Stimulated activated CD4-positive, alpha-beta T cell treated with anti-CD3 and anti-CD28 coated beads, Interleukin-15, amount 100 ng/mL, for 48 hours (primary cell): ENCODE measurements around the gene RASD2.
"Not testable (repeated sequence)": the region's sequence is repeated elsewhere in the genome, so short reads cannot be mapped to it uniquely, and the experiment has no call there.

ENCODE experiments used
- DNase-seq, 2 donors: peaks; one replicate each; pipeline ENCODE4 v3.0.0-alpha.2; 2020; ENCODE audit warnings: low read depth in 2 of 2

RASD2 gene, protein sequence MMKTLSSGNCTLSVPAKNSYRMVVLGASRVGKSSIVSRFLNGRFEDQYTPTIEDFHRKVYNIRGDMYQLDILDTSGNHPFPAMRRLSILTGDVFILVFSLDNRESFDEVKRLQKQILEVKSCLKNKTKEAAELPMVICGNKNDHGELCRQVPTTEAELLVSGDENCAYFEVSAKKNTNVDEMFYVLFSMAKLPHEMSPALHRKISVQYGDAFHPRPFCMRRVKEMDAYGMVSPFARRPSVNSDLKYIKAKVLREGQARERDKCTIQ

DNA sequence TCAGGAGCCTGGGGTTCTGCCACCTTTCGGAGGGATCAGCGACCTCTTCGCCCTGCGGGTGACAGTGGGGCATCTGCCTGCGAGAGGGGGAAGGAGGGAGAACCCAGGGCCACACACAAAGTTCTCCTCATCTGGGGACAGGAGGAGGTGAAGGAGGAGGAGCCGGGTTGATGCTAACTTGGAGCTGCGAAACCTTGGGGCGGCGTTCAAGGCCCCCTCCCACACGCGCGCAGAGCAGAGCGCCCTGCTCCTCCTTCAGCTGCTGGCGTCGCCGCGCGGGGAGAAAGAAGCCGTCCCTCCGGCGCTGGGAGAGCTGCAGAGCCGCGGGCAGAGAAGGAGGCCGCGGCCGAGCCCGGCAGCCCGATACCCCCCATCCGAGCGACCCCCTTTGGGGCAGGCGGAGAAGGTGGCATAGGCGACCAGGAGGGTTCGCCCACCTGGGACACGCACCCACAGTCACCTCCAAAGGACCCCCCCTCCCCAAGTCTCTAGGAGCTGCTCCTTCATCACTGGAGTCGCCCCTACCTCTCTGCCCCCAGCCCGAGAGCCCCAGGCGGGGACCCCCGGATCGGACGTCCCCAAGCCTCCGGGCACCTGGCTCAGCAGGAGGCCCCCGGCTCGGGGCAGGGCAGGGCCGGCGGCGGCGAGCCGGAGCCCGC, at the start of gene RASD2:
Gene RASD2, plus strand, starts transcription at position 237 of the 659 bp plus-strand sequence. CDS start 5,979 bp downstream, outside the sequence.
- DNase-seq: no peak

DNA sequence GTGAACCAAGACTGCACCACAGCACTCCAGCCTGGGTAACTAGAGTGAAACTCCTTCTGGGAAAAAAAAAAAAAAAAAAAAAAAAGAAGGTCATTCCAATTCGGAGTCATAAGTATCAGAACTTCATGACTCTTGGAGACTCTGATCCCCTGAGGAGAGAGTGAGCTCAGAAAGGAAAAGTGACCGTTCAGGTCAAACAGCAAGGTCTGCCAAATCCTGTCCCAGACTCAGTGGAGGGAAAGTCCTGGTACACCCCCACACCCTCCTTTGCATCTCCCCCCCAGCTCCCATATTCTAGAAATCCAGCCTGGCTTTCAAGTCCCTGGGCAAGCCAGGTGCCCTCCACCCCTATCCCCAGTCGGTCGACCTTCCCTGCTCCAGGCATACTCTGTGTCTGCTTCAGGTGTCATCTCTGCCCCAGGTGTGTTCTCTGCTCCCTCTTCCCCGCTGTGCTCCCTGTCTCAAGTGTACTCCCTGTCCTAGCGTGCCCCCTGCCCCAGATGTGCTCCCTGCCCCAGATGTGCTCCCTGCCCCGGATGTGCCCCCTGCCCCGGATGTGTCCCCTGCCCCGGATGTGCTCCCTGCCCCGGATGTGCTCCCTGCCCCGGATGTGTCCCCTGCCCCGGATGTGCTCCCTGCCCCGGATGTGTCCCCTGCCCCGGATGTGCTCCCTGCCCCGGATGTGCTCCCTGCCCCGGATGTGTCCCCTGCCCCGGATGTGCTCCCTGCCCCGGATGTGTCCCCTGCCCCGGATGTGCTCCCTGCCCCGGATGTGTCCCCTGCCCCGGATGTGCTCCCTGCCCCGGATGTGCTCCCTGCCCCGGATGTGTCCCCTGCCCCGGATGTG, 49.3 kb upstream of the RASD2 start:
- DNase-seq: not testable (repeated sequence)

DNA sequence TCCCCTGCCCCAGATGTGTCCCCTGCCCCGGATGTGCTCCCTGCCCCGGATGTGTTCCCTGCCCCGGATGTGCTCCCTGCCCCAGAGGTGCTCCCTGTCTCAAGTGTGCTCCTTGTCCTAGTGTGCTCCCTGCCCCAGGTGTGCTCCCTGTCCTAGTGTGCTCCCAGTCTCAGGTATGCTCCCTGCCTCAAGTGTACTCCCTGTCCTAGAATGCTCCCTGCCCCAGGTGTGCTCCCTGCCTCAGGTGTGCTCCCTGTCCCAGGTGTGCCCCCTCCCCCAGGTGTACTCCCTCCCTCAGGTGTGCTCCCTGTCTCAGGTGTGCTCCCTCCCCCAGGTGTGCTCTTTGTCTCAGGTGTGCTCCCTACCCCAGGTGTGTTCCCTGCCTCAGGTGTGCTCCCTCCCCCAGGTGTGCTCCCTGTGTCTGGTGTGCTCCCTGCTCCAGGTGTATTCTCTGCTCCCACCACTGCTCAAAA, 48.7 kb upstream of the RASD2 start:
- no peak for DNase-seq

DNA sequence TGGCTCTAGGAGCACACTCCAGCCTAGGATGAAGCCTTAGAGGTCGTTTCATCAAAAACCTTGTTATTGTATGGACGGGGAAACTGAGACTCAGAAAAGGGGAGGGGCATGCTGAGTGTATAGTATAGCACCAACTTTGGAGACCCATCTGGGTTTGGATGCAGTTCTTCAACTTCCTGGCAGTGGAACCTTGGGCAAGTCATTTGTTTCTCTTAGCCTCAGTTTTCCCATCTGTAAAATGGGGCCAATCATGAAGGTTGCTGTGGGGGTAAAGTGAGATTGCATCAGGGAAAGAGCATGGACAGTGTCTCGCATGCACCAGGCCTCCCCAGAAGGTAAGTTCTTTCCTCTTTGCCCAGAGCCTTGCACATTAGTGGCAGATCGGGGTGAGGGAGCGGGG, 47.6 kb upstream of the RASD2 start:
- DNase-seq: no peak

DNA sequence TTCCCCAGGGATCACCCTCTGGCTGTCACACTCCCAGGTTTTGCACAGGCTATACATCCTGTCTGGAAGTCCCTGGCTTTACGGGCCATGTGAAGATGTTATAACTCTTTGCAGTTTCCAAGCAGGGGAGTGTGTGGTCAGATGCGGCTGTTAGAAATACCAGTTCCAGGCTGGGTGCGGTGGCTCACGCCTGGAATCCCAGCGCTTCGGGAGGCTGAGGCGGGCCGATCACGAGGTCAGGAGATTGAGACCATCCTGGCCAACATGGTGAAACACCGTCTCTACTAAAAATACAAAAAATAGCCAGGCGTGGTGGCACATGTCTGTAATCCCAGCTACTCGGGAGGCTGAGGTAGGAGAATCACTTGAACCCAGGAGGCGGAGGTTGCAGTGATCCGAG, 44.9 kb upstream of the RASD2 start:
- not testable (repeated sequence) for DNase-seq

DNA sequence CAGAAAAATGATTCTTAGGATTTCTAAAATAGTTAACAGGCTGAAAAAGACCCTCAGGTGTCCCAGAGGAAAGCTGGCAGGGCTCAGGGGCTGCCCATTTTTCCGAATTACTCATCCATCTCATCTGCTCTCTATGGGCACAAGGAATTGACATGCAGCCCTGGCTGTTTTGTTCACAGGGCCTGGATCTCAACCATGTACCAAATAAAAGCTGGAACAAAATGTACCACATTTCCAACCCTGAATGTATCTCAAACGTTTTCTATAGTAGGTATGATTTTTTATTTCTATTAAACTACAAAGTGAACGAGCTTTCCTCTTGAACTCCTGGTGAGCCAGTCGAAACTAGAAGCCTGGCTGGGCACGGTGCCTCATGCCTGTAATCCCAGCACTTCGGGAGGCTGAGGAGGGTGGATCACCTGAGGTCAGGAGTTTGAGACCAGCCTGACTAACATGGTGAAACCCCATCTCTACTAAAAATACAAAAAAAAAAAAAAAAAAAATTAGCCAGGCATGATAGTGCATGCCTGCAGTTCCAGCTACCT, 43.8 kb upstream of the RASD2 start:
- no peak for DNase-seq

DNA sequence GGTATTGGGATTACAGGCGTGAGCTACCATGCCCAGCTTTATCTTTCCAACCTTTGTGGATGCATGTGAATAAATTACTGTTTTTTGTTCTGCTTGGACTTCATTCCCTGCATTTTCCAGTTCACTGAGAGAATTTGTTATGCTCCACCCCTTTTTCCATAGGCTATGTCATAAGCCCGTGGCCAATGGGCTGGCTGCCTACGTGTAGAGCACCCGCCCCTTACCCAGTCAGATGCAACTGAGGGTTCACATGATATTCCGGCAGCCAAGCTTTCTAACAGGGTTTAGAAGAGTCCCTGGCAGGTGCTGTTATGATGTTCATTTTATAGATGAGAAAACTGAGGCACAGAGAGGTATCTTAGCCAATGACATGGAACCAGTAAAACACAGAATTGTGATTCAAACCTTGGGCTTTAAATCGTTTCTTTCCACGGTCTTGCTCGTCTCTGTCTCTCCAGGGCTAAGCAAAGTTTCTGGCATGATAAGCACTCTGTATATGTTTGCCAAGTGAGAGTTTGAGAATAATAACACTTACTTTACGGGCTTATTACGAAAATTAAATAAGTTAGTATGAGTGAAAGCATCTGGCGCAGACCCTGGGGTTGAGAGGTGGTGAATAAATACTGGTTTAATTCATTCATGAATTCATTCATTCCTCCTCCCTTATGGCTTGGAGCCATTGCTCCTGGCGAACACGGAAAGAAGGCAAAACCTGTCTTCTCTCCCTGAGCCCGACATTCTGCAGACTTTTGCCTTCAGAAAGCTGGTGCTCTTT, 42.4 kb upstream of the RASD2 start:
- DNase-seq: no peak

DNA sequence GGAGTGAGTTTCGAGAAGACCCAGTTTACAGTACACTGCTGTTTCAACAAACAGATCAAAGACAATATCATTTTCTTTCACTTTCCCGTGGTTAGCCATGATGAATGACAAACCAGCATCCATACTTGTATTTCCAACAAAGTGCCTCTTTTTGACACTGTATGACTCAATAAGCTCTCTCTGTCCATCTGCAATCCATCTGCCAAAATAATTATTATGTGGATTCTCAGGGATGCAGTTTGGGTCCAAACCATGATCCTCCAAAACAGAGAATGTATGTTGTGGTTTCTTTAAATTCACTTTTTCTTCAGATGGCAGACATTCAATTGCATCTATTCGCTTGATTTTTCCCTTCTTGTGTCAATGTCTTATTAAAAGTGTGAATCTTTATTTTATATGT, 37.8 kb upstream of the RASD2 start:
- no peak for DNase-seq

DNA sequence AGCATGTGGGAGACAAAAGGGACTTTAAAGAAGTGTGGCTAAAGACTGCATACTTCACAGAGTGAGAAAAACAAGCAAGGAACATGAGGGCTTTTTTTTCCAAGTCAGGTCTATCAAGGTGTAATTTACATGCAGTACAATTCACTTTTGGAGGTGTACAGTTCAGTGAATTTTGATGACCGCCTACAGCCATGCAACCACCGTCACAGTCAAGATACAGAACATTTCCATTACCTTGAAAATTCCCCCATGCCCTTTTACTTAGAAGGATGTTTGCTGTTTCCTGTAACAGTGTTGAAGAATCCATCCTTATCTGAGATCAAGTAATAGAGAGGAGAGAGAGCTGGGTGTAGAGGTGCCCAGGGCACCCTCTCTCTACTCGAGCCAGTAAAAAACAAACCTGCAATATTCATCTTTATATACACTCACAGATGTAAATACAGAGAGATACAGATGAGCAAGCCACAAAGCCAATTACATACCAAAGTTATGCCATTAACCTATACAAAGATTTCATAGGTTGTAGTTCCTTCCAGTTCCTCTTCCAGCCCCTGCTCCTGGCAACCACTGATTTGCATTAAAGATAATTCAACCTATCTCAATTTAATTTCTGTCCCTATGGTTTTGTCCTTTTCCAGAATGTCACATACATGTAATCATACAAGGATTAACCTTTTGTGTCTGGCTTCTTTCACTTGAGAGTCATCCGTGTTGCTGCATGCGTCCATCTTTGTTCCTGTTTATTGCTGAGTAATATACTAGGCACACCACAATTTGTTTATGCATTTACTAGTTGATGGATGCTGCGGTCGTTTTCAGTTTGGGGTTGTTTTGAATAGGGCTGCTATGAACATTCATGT, 35.0 kb upstream of the RASD2 start:
- DNase-seq: no peak

DNA sequence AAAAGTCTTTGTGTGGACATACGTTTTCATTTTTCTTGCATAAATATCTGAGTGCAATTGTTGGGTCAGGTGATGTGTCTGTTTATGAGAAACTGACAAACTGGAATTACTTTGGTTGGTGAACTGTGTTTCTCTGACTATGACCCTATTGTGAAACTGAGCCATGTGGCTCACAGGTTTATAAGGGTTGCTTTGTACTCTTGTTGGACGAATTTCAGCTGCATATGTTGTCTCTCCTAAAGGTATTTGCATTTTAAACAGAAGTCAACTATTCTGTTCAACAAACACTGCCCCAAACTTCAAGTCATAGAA, 34.4 kb upstream of the RASD2 start:
- DNase-seq: no peak

DNA sequence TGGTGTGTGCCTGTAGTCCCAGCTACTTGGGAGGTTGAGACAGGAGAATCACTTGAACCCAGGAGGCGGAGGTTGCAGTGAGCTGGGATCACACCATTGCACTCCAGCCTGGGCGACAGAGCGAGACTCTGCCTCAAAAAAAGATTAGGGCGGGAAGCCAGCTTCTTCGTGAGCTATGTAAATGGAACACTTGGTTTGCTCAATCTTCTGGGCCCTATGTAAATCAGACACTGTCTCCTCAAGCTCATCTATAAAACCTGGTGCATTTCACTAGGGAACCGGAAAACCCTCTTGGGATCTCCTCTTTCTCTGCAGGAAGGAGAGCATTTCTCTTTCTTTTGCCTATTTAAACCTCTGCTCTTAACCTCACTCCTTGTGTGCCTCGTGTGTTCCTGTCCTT, 32.8 kb upstream of the RASD2 start:
- DNase-seq: not testable (repeated sequence)

DNA sequence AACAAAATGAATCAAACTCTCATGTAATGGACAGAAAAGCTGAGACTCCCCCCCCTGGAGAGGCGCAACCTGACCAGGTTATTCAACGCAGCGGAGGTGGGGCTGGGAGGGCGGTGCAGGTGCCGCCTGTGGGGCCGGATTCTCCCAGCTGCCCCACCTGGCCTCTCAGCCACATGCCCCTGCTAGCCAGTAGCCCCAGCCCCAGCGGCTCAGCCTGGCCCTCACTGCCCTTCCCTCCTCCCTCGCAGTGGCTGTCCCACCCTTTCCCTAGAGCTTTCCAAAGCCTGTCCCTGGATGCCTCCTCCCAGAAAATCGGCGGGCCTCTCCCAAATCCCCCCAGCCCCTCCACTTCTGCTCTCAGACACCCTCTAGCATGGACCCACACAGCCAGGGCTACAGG, 31.2 kb upstream of the RASD2 start:
- DNase-seq: no peak

DNA sequence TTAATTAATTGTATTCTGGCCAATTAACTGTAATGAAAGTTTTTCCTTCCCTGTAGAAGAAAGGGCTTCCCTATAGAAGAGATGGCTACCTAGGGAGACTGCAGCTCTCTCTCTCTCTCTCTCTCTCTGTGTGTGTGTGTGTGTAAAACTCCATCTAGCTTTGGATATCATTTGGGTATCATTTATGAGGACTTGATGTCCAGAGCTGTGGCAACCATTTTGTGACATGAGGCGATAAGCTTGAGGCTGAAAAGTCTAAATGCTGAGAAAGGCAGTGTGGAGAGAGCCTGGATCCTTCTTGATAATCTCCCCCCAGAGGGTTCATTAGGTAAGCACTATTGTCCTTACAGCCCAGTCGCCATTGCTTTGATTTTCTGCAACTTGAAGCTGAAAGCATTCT, 30.7 kb upstream of the RASD2 start:
- no peak for DNase-seq

DNA sequence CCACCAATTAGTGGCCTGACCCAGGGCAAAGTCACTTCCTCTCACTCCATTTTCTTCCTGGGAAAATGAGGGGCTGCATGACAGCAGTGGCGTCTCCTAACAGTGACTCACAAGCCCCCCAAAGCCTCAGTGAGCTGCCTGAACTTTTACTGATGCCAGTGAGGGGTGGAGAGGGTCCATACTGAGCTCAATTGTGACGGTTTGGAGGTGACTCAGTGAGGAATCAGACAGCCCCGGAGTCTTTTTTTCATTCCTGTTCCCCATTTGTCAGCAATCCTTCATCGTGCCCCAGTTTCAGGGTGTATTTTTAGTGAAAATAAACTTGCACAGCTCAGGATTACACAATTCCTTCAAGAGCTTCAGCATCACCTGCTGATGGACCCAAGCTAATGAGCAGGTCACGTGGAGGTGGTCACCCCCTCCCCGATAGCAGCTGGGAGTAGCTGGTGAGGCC, 30.1 kb upstream of the RASD2 start:
- no peak for DNase-seq

DNA sequence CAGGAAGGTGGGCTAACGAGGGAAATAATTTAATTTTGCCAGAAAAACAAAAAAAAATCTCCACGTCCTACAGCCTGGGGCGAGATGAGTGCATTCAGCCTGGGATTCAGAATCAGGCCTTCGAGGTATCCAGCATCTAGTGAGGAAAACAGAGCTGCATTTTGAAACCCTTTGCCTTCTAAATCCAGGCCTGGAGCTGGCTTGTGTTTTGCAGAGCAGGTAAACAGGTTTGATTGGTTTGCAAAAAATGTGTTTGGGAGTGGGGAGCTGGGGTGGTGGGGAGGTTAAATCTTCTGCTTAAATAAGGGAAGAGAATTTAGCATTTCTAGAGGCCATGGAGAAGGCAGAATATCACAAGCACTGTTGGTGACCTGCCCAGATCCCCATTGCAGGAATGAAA, 29.7 kb upstream of the RASD2 start:
- no peak for DNase-seq

DNA sequence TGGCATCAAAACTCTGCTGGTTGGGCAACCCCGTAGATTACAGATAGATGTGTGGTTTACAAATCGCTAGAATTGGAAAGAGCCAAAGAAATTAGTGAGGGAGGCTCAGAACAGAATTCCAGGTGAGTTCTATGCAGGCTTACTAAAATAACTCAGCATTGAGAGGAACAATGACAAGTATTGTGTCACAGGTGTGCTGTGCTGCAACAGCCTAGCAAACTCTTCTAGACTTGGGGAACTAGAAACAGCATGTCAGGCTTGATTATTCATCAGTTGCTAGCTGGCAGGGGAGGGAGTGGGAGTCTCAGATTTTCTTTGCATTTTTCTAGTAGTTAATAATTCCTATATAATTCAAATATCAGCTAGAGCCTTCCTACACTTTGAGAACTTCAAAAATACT, 26.3 kb upstream of the RASD2 start:
- no peak for DNase-seq

DNA sequence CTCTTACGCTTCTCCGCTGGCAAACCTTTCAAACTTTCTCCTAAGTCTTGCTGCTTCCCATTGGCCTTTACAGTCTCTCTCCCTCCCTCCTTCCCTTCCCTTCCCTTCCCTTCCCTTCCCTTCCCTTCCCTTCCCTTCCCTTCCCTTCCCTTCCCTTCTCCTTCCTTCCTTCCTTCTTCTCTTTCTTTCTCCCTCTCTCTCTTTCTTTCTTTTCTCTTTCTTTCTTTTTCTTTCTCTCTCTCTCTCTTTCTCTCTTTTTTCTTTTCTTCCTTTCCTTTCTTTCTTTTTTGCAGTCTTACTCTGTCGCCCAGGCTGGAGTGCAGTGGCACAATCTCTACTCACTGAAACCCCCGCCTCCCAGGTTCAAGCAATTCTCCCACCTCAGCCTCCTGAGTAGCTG, 24.7 kb upstream of the RASD2 start:
- DNase-seq: not testable (repeated sequence)

DNA sequence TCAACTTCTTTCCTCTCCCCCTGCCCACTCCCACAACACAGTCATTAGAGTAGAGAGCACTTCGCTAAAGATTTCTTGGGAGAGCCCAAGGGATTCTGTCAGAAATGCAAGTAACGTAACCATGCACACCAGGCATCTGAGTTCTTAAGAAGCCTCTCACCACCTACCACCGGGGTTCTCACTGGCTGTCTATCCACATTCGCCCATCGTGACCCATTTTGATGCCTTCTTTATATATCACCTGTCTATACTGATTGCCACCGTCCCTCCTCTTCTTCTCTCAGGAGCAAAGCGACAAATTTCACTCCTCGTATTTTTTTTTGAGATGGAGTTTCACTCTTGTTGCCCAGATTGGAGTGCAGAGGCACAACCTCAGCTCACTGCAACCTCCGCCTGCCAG, 23.9 kb upstream of the RASD2 start:
- DNase-seq: no peak

DNA sequence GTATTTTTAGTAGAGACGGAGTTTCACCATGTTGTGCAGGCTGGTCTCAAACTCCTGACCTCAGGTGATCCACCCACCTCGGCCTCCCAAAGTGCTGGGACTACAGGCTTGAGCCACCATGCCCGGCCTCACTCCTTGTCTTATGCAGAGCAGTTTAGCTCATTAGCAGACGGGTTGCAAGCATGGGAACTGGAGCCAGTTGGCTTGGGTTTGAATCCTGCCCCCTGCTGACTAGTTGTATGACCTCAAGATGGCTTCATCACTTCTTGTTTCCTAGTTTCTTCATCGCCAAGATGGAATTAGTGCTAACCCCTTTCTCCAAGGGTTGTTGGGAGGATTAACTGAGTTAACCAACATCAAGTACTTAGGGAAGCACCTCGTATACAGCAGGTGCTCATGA, 23.4 kb upstream of the RASD2 start:
- DNase-seq: no peak

DNA sequence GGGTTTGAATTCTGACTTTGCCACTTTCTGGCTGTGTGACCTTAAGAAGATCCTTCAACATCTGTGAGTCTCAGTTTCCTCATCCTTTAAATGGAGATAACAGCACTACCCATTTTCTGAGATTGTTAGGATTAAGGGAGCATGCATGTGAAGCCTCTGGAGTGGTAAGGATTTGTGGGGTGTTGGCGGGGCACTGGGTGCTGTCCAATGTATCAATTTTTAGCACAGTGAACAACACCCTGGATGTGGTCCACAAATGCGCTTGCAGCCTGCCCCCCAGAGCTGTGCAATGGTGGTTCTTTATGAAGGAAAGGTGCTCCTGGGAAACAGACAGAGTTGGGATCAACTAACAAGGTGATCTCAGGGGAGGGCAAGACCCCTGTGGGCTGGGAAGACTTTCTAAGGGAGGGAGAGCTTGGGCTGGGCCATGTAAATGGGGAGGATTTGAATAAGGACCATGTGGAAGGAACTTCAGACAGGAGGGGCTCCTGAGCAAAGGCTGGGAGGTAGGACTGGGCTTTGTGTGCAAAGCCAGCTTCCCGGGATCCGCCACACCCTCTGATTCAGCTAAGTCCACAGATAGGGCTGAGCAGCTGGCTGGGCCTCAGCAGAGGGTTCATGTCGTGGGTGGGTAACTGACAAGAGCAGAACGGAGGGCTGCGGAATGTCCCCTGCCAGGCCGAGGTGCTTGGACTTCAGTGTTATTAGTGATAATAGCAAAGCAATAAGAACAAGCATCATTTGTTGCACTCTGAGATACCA, 22.7 kb upstream of the RASD2 start:
- no peak for DNase-seq
